ENCODE data around the gene KCNJ10.

KCNJ10 gene

DNA sequence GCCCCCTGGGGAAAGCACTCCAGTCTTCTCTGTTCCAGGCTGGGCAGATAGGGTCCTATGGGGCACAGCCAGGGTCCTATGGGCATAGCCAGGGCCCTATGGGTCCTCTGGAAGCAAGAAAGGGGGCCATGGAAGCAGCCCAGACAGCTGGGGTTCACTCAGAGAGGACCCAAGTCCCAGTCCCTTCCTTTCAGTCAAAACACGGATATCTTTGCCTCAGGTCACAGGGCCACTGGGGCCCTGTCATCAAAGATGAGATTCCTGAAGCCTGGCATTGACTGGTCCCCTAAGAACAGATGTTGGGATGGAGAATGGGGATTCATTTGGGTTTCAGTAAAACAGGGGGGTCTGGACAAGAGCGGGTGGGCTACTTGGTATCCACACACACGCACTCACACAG lies 19.9 kb upstream of the KCNJ10 start:
- no peak overlapping the region for H3K9ac ChIP-seq (ENCODE audit: low read depth, low read length, poor library complexity, severe bottlenecking)
- no peaks in the 10 kb centered on the region for H3F3A ChIP-seq (ENCODE audit: low read depth)
- no peaks in the 10 kb centered on the region for H4K20me1 ChIP-seq (ENCODE audit: insufficient read depth, low read length, poor library complexity, severe bottlenecking)
- no peaks in the 10 kb centered on the region for H3K27me3 ChIP-seq (ENCODE audit: insufficient read depth, low read length, poor library complexity, severe bottlenecking)
- H3K4me2 ChIP-seq (ENCODE audit: low read depth, low read length, poor library complexity, severe bottlenecking), result no peak overlapping the region
- H3K9me2 ChIP-seq (replicated peaks; ENCODE audit: low read depth, low read length), result no peaks in the 10 kb centered on the region
- no peaks in the 10 kb centered on the region for H3K4me1 ChIP-seq (ENCODE audit: insufficient read depth, low read length, poor library complexity, severe bottlenecking)
- no peak overlapping the region for H2AFZ ChIP-seq (ENCODE audit: low read length)
- H3K9me3 ChIP-seq (ENCODE audit: insufficient read depth, low read depth, low read length), result no peaks in the 10 kb centered on the region
- H3K36me3 ChIP-seq (ENCODE audit: insufficient read depth, low read length), result peaks cover 3% of the 10 kb centered on the region; the same call in 1 of the 2 replicates
- no peaks in the 10 kb centered on the region for H3K79me2 ChIP-seq (ENCODE audit: insufficient read depth, low read length)
- no peak overlapping the region for H3K4me3 ChIP-seq (ENCODE audit: low read length, poor library complexity, severe bottlenecking)
- TF ChIP-seq EZH2phosphoT487 (IDR thresholded peaks at IDR 0.05; ENCODE audit: borderline replicate concordance) (no peak), CTCF (conservative IDR thresholded peaks at IDR 0.05; ENCODE audit: low read length) (no peak)

DNA sequence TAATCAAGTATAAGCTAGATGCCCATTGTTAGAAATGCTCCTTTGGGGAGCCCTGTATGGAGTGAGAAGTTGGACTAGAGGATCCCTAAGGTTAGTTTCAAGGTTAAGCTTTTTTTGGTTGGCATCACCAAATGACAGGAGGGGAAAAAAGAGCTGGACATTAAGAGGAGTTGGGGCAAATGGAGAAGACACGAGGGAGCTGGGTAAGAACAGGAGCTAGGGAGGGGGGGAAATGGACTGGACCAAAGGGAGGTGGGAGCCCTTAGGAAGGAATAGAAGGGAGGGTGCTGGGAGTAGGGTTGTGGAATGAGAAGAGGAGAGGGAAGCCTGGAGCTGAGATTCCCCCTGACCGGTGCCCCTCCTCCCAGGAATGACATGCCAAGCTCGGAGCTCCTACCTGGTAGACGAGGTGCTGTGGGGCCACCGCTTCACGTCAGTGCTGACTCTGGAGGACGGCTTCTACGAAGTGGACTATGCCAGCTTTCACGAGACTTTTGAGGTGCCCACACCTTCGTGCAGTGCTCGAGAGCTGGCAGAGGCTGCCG lies 17.2 kb upstream of the KCNJ10 start:
- Histone ChIP-seq H3K79me2 (ENCODE audit: insufficient read depth, low read length) (no peaks in the 10 kb centered on the region), H3K36me3 (ENCODE audit: insufficient read depth, low read length) (peaks cover 3% of the 10 kb centered on the region; the same call in 1 of the 2 replicates), H3K4me3 (ENCODE audit: low read length, poor library complexity, severe bottlenecking) (no peak overlapping the region), H3K9ac (ENCODE audit: low read depth, low read length, poor library complexity, severe bottlenecking) (no peak overlapping the region), H4K20me1 (ENCODE audit: insufficient read depth, low read length, poor library complexity, severe bottlenecking) (no peaks in the 10 kb centered on the region), H3K9me3 (ENCODE audit: insufficient read depth, low read depth, low read length) (no peaks in the 10 kb centered on the region), H3K27me3 (ENCODE audit: insufficient read depth, low read length, poor library complexity, severe bottlenecking) (no peaks in the 10 kb centered on the region), H3F3A (ENCODE audit: low read depth) (no peaks in the 10 kb centered on the region), H3K9me2 (replicated peaks; ENCODE audit: low read depth, low read length) (no peaks in the 10 kb centered on the region), H2AFZ (ENCODE audit: low read length) (no peak overlapping the region), H3K4me1 (ENCODE audit: insufficient read depth, low read length, poor library complexity, severe bottlenecking) (no peaks in the 10 kb centered on the region), H3K4me2 (ENCODE audit: low read depth, low read length, poor library complexity, severe bottlenecking) (no peak overlapping the region)
- TF ChIP-seq CTCF (conservative IDR thresholded peaks at IDR 0.05; ENCODE audit: low read length), result no peak
- TF ChIP-seq EZH2phosphoT487 (IDR thresholded peaks at IDR 0.05; ENCODE audit: borderline replicate concordance), result no peak

- H3K9me3 ChIP-seq (ENCODE audit: insufficient read depth, low read depth, low read length), result no peaks in the 10 kb centered on the region
- no peak overlapping the region for H3K4me2 ChIP-seq (ENCODE audit: low read depth, low read length, poor library complexity, severe bottlenecking)
- no peak overlapping the region for H2AFZ ChIP-seq (ENCODE audit: low read length)
- no peaks in the 10 kb centered on the region for H3K79me2 ChIP-seq (ENCODE audit: insufficient read depth, low read length)
- H3F3A ChIP-seq (ENCODE audit: low read depth), result no peaks in the 10 kb centered on the region
- no peaks in the 10 kb centered on the region for H4K20me1 ChIP-seq (ENCODE audit: insufficient read depth, low read length, poor library complexity, severe bottlenecking)
- TF ChIP-seq CTCF (conservative IDR thresholded peaks at IDR 0.05; ENCODE audit: low read length), result no peak
- TF ChIP-seq EZH2phosphoT487 (IDR thresholded peaks at IDR 0.05; ENCODE audit: borderline replicate concordance), result no peak
- H3K9me2 ChIP-seq (replicated peaks; ENCODE audit: low read depth, low read length), result no peaks in the 10 kb centered on the region
- H3K27me3 ChIP-seq (ENCODE audit: insufficient read depth, low read length, poor library complexity, severe bottlenecking), result no peaks in the 10 kb centered on the region
- no peak overlapping the region for H3K4me3 ChIP-seq (ENCODE audit: low read length, poor library complexity, severe bottlenecking)
- no peaks in the 10 kb centered on the region for H3K4me1 ChIP-seq (ENCODE audit: insufficient read depth, low read length, poor library complexity, severe bottlenecking)
- no peaks in the 10 kb centered on the region for H3K36me3 ChIP-seq (ENCODE audit: insufficient read depth, low read length)
- no peak overlapping the region for H3K9ac ChIP-seq (ENCODE audit: low read depth, low read length, poor library complexity, severe bottlenecking)
Measured at GRCh38 chr1:160086456-160086892, 16.5 kb upstream of the KCNJ10 start.
